Measurements from ENCODE around the gene FAM168A. TPM values are rescaled to one million over a fixed set of nuclear protein-coding genes. Genes with fewer than 3 reads are reported as not detected.

The FAM168A gene
- total and polyA plus RNA-seq, 10 of the 15 experiments (the other 5 are each of a cell fraction or from before 2014, with no cell fraction given), result 1.7 to 20.0 (median 10.0) TPM

DNA sequence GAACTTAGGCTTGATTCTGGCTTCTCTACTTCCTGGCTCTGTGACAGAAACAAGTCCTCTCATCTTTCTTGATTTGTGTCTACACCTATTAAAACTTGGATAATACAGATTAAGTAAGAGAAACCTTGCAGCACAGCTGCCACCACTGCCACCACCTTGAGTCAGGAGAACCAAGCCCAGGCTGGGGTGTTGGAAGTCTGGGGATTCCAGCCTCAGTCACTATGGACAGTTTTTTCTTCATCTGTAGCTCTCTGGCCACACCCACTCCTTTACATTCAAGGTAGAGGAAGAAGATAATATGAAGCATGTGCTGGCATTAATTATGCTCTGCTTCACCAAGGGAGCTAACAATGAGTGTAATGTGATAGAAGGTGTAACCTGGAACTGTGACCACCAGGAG, 146.0 kb downstream of the FAM168A start:
- Histone ChIP-seq H3K4me2 (ENCODE audit: control insufficient read depth, insufficient read depth) (no peak overlapping the region), H3K27ac (ENCODE audit: control insufficient read depth, insufficient read depth) (no peak overlapping the region), H3K4me1 (ENCODE audit: control insufficient read depth, insufficient read depth, low read length) (no peaks in the 10 kb centered on the region), H3K9me3 (replicated peaks; ENCODE audit: control insufficient read depth, insufficient read depth, low read length) (no peaks in the 10 kb centered on the region), H4K20me1 (ENCODE audit: control insufficient read depth, insufficient read depth) (no peaks in the 10 kb centered on the region), H3K9ac (ENCODE audit: control insufficient read depth, insufficient read depth, low read length) (no peak overlapping the region), H3K79me2 (ENCODE audit: control insufficient read depth, insufficient read depth, low read length) (no peaks in the 10 kb centered on the region), H3K4me3 (no peak overlapping the region), H3K27me3 (replicated peaks in 1 of 2; ENCODE audit: control insufficient read depth in 2 of 2, insufficient read depth in 2 of 2, low read length in 1 of 2) (no peaks in the 10 kb centered on the region), H2AFZ (ENCODE audit: control insufficient read depth, low read depth, low read length) (no peak overlapping the region), H3K36me3 (ENCODE audit: control insufficient read depth in 2 of 2, insufficient read depth in 2 of 2, low read length in 1 of 2) (no peaks in the 10 kb centered on the region)
- ChIA-PET POLR2A (no interaction called here), SMC1A (ENCODE audit: uncharacterized antibody, unreplicated experiment) (no interaction called here), CTCF (interaction anchor here (0.6 kb wide), 1 partner anchor 244 kb away, joined by 3 read pairs; no protein-coding TSS in a partner anchor), RAD21 (ENCODE audit: unreplicated experiment) (no interaction called here)
- TF ChIP-seq MYC (IDR thresholded peaks at IDR 0.05; ENCODE audit: insufficient read depth, insufficient read length, insufficient replicate concordance, low read length, severe bottlenecking), result no peak
- DNase-seq (ENCODE audit: low read depth, low spot score) (no peak), ATAC-seq (no peak), FAIRE-seq (no peak)
- in situ Hi-C loops (cut with MboI), result no loop called here
- no TSS peak for BruUV-seq (replicated peaks)
- intact Hi-C loops (cut with micrococcal nuclease; ENCODE audit: unreplicated experiment), result no loop called here

DNA sequence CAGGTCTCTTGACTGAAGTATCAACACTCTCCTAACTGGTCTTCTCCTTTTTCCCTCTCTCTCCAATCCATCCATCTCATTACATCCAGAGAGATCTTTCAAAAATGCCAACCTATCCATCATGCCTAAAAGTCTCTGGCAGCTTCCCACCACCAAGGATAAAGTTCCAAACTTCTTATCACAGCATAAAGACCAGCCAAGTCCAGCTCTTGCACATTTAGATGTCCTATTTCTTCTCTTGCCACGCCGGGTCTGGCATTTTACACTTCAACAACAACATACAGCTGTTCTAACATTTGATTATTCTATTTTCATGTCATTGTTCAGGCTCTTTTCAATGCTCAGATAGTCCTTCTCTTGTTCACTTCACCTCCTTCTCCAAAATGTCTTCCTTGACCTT, 151.1 kb downstream of the FAM168A start:
- BruUV-seq (replicated peaks), result no TSS peak
- ChIA-PET POLR2A (interaction anchor here (1.1 kb wide), 1 partner anchor 200 kb away, joined by 3 read pairs; no protein-coding TSS in a partner anchor), CTCF (interaction anchor here (0.6 to 5.0 kb wide), 6 partner anchors 11 to 650 kb away, joined by 3 to 20 read pairs (median 4); no protein-coding TSS in a partner anchor), SMC1A (ENCODE audit: uncharacterized antibody, unreplicated experiment) (interaction anchor here (0.8 to 3.0 kb wide), 7 partner anchors 11 to 212 kb away, joined by 3 to 11 read pairs (median 4); no protein-coding TSS in a partner anchor), RAD21 (ENCODE audit: unreplicated experiment) (interaction anchor here (0.6 to 1.3 kb wide), 3 partner anchors 10 to 72 kb away, joined by 3 read pairs; no protein-coding TSS in a partner anchor)
- Histone ChIP-seq H3K9me3 (replicated peaks; ENCODE audit: control insufficient read depth, insufficient read depth, low read length) (no peaks in the 10 kb centered on the region), H4K20me1 (ENCODE audit: control insufficient read depth, insufficient read depth) (no peaks in the 10 kb centered on the region), H3K79me2 (ENCODE audit: control insufficient read depth, insufficient read depth, low read length) (no peaks in the 10 kb centered on the region), H3K4me2 (ENCODE audit: control insufficient read depth, insufficient read depth) (no peak overlapping the region), H2AFZ (ENCODE audit: control insufficient read depth, low read depth, low read length) (no peak overlapping the region), H3K4me1 (ENCODE audit: control insufficient read depth, insufficient read depth, low read length) (no peaks in the 10 kb centered on the region), H3K27ac (ENCODE audit: control insufficient read depth, insufficient read depth) (no peak overlapping the region), H3K36me3 (ENCODE audit: control insufficient read depth in 2 of 2, insufficient read depth in 2 of 2, low read length in 1 of 2) (no peaks in the 10 kb centered on the region), H3K4me3 (no peak overlapping the region), H3K9ac (ENCODE audit: control insufficient read depth, insufficient read depth, low read length) (no peak overlapping the region), H3K27me3 (replicated peaks in 1 of 2; ENCODE audit: control insufficient read depth in 2 of 2, insufficient read depth in 2 of 2, low read length in 1 of 2) (no peaks in the 10 kb centered on the region)
- in situ Hi-C loops (cut with MboI), result no loop called here
- DNase-seq (ENCODE audit: low read depth, low spot score), result no peak
- WGBS (ENCODE audit: insufficient coverage, insufficient replicate concordance, low lambda C conversion rate, missing lambda C conversion rate), result 94% methylated on average over 2 of the region's 2 CpGs
- TF ChIP-seq MYC (IDR thresholded peaks at IDR 0.05; ENCODE audit: insufficient read depth, insufficient read length, insufficient replicate concordance, low read length, severe bottlenecking), result no peak
- intact Hi-C loops (cut with micrococcal nuclease; ENCODE audit: unreplicated experiment), result no loop called here
- ATAC-seq, result no peak
- FAIRE-seq, result no peak
